Mesodermal cell (in vitro differentiated cells): ENCODE data around the gene CIPC.

Experiments used
- H3K27ac ChIP-seq: 2 replicates; pipeline ENCODE4 v1.7.0; 2013; ENCODE audit warnings: mild to moderate bottlenecking, low read depth, low read length, moderate library complexity; ENCODE audit not compliant: severe bottlenecking
- H3K36me3 ChIP-seq: 2 replicates; pipeline ENCODE4 v1.7.1; 2013; ENCODE audit warnings: mild to moderate bottlenecking, low read length, moderate library complexity; ENCODE audit not compliant: control insufficient read depth, insufficient read depth
- H3K4me1 ChIP-seq: one replicate; pipeline ENCODE4 v1.7.1; 2013; ENCODE audit warnings: mild to moderate bottlenecking, low read length; ENCODE audit not compliant: insufficient read depth, control insufficient read depth, poor library complexity, severe bottlenecking
- H3K4me3 ChIP-seq: 2 replicates; pipeline ENCODE4 v1.7.0; 2013; ENCODE audit warnings: low read length, control low read depth, mild to moderate bottlenecking; ENCODE audit not compliant: insufficient read depth, poor library complexity, severe bottlenecking; ENCODE audit errors: extremely low read depth
- H3K9me3 ChIP-seq: 2 replicates; pipeline ENCODE4 v1.7.1; 2013; ENCODE audit warnings: mild to moderate bottlenecking, low read length, moderate library complexity; ENCODE audit not compliant: control insufficient read depth
- WGBS, 2 experiments: methylation state at CpG; one replicate each; pipeline ENCODE4 v1.1.5; 2013; ENCODE audit warnings: missing lambda C conversion rate in 2 of 2; ENCODE audit not compliant: insufficient coverage in 2 of 2; 5-methylcytosine and 5-hydroxymethylcytosine counted together

The CIPC gene

GRCh38 chr14:77141214-77142004, 43.4 kb downstream of the CIPC start, which contains the start of gene ZDHHC22:
ZDHHC22 (minus strand) TSS chr14:77141791; CDS start chr14:77139738, 2,053 bp downstream.
- no peaks in the 10 kb centered on the region for H3K36me3 ChIP-seq
- WGBS, 2 experiments: 0% methylated on average over 54 to 58 of the region's 77 CpGs
- peaks cover 13% of the 10 kb centered on the region for H3K4me1 ChIP-seq
- no peak within 1 kb of the TSS for H3K27ac ChIP-seq
- peak within 1 kb of the TSS; percentile 44 for H3K4me3 ChIP-seq
- no peaks in the 10 kb centered on the region for H3K9me3 ChIP-seq

DNA sequence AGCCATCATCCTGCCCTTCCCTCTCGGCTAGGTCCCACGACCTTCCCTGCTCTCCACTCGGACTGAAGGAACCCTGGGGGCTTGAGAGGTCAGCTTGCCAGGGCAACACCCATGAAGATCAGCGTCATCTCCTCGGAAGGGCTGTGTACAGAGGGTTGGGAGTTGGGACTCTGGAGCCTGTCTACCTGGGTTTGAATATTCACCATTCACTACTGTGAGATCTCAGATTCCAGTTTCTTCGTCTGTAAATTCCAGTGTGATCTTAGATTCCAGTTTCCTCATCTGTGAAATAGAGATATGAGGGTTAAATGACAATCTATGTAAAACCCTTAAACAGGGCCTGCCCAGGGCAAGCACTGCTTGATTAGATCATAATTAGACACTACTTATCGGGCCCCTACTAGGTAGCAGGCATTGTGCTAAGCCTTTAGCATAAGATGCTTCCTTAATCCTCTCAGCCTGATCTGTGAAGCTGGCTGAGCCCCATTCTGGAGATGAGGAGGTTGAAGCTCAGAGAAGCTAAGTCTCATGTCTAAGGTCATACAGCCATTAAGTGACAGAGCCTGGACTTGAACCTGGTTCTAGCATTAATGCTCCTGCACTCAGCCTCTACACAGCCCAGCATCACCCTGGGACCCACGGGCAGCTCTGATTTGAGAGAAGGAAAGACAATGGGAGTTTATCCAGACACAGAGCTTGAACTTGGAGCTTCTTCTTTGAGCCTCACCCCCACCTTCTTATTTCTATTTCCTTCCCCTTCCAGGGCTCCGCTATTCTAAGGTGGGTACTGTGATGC, 44.1 kb downstream of the CIPC start:
- peak overlapping the region; percentile 44 for H3K4me3 ChIP-seq
- H3K4me1 ChIP-seq: peaks cover 13% of the 10 kb centered on the region
- H3K36me3 ChIP-seq: no peaks in the 10 kb centered on the region
- no peak overlapping the region for H3K27ac ChIP-seq
- no peaks in the 10 kb centered on the region for H3K9me3 ChIP-seq
- 11 to 20% methylated on average over 5 to 6 of the region's 9 CpGs for WGBS, 2 experiments

DNA sequence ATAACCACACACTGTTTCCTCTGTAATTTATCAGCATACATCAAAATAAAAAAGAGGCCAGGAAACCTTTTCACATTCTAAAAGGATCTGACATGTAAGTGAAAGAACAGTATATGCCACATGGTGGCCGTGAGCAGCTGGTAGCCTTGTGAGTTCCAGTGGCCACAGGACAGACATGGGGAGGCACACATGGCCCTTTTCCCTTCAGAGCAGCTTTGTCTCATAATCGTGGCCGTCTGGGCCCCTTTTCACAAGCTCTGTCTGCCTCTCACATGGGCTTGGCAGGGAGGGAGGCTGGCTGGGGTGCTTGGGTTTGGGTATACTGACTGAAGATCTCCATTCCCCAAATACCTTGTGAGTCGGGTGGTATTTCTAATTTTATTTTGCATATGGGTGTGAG, 45.0 kb downstream of the CIPC start:
- Histone ChIP-seq H3K4me1 (peaks cover 13% of the 10 kb centered on the region), H3K9me3 (no peaks in the 10 kb centered on the region), H3K4me3 (no peak overlapping the region), H3K27ac (no peak overlapping the region), H3K36me3 (no peaks in the 10 kb centered on the region)
- WGBS, 2 experiments: 0 to 33% methylated on average over 1 to 2 of the region's 4 CpGs

DNA sequence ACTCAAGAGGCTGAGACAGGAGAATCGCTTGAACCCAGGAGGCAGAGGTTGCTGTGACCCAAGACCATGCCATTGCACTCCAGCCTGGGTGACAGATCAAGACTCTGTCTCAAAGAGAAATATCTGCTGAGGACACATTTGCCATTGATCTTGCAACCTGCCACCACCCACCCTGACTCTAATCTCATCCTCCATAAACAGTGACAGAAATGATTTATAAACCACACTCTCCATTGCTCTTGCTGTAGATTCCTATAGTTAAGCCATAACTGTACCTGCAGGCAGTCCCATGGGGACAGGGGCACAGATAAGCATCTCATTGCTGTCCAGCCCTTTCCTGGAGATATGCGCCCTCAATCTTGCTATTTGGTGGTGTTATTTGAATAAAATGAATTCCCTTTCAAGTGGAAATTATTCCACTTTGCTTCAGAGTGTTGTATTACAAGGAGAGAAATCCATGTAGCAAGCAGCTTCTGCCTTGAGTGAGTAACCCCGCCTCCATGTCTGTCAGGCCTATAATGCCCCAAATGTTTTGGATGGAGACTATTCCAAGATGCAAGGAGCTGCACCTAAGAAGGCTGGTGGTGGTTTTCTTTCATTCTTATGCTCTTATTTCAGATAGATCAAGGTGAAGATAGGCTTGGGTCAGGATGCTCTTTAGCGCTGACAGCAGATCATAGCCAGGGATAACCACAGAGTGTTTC, 46.5 kb downstream of the CIPC start:
- WGBS, 2 experiments: 72 to 88% methylated on average over 3 of the region's 4 CpGs
- peaks cover 13% of the 10 kb centered on the region for H3K4me1 ChIP-seq
- H3K4me3 ChIP-seq: no peak overlapping the region
- H3K9me3 ChIP-seq: no peaks in the 10 kb centered on the region
- no peaks in the 10 kb centered on the region for H3K36me3 ChIP-seq
- no peak overlapping the region for H3K27ac ChIP-seq

DNA sequence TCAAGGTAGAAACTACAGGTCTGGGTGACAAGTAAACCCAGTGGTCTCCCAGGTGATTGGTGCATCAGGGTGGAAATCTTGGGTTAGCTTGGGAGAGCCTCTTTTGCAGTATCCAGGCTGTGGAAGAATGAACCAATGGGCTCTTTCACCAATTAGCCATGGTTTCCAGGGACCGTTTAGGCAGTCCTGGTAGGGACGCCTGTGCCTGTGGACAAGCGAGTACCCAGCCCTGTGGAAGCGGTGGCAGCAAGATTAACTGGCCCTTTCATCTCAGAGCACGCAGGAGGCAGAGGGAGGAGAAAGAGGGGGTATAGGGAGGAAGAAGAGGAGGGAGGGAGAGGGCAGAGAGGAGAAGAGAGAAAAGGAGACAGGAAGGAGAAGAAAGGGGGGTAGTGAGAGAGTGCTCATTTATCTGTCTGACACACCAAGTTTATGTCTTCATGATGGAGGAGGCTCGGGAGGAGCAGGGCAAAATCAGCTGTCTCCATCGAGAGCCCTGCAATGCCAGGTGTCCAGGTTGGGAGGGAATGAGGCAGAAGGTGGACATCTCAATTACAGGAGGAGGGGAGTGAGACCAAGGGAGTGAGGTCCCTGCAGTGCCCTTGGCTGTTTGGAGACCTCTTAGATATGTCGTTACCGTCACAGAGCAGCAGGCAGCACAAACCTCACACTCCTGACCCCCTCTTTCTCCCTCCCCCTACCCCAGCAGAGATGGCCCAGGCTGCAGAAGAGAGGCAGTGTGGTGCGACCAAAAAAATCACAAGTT, 48.1 kb downstream of the CIPC start:
- WGBS, 2 experiments: 23 to 32% methylated on average over 6 to 9 of the region's 10 CpGs
- H3K9me3 ChIP-seq: no peaks in the 10 kb centered on the region
- H3K36me3 ChIP-seq: no peaks in the 10 kb centered on the region
- H3K4me3 ChIP-seq: no peak overlapping the region
- no peak overlapping the region for H3K27ac ChIP-seq
- peaks cover 2% of the 10 kb centered on the region for H3K4me1 ChIP-seq

- WGBS, 2 experiments: 76 to 93% methylated on average over 3 to 5 of the region's 8 CpGs
- no peaks in the 10 kb centered on the region for H3K4me1 ChIP-seq
- H3K9me3 ChIP-seq: no peaks in the 10 kb centered on the region
- no peak overlapping the region for H3K27ac ChIP-seq
- H3K36me3 ChIP-seq: no peaks in the 10 kb centered on the region
- H3K4me3 ChIP-seq: no peak overlapping the region
Measured at GRCh38 chr14:77148510-77149231, 50.6 kb downstream of the CIPC start.

DNA sequence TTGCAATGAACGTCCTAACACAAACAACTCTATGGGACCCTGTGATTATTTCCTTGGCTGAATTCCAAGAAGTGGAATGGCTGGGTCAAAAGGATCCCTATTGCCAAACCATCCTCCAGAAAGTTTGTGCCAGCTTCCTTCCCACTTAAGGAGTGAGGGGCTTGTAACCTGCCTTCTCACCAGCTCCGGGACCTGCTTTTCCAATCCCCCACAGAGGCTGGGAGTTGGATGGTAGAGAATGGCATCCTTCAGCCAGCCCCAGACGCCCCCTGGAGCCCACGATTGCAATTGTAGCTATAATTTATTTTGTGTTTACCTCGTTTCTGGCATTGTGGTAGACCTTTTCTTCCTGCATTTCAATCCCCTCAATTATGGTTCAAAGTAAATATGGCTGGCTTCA, 53.2 kb downstream of the CIPC start:
- 60% methylated on average over 1 of the region's 5 CpGs; no CpG with 5 or more reads in 1 of the 2 experiments for WGBS, 2 experiments
- H3K4me1 ChIP-seq: no peaks in the 10 kb centered on the region
- no peaks in the 10 kb centered on the region for H3K36me3 ChIP-seq
- H3K9me3 ChIP-seq: no peaks in the 10 kb centered on the region
- no peak overlapping the region for H3K27ac ChIP-seq
- no peak overlapping the region for H3K4me3 ChIP-seq

DNA sequence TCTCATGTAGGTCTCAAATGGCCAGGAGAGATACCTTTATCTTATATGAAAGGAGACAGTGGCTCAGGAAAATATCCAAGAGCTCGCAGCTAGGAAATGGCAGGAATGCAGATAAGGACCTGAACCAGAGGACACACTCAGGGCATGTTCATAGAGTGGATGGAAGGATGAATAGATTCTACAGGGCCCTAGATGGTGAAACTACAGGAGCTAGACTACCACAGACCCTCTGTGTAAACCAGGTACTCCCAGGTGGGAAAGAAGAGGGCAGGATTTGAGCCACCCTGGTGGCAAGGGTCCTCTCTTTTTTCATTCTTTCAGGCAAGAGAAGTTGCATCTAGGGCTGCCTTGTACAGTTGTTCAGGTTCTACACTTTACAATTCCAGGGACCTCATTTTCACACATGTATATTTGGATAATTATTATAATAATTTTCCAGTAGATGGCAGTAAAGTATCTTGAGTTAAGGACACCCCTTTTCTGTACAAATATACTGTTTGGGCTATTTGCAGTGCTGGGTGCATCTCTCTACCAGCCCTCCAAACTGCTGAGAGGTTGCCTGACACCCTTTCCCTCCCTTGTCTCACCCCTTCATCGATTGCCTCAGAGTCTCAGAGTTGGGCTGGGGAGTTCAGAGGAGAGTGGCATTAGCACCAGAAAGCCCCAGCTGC, 54.0 kb downstream of the CIPC start:
- H3K9me3 ChIP-seq: no peaks in the 10 kb centered on the region
- no peaks in the 10 kb centered on the region for H3K36me3 ChIP-seq
- no peaks in the 10 kb centered on the region for H3K4me1 ChIP-seq
- no peak overlapping the region for H3K27ac ChIP-seq
- no peak overlapping the region for H3K4me3 ChIP-seq
- WGBS, 2 experiments: 60 to 75% methylated on average over 1 of the region's 2 CpGs

- Histone ChIP-seq H3K36me3 (no peaks in the 10 kb centered on the region), H3K4me1 (peaks cover 5% of the 10 kb centered on the region), H3K4me3 (no peak overlapping the region), H3K9me3 (no peaks in the 10 kb centered on the region), H3K27ac (no peak overlapping the region)
- WGBS, 2 experiments: 83 to 94% methylated on average over 2 of the region's 3 CpGs
Measured at GRCh38 chr14:77153802-77154201, 55.7 kb downstream of the CIPC start.
